ENCODE measurements around the gene ATN1. TPM values are rescaled to one million over a fixed set of nuclear protein-coding genes. Genes with fewer than 3 reads are reported as not detected.

ATN1 gene
- polyA plus RNA-seq, 3 donors: 0.40 to 10.6 TPM; not detected in 1

DNA sequence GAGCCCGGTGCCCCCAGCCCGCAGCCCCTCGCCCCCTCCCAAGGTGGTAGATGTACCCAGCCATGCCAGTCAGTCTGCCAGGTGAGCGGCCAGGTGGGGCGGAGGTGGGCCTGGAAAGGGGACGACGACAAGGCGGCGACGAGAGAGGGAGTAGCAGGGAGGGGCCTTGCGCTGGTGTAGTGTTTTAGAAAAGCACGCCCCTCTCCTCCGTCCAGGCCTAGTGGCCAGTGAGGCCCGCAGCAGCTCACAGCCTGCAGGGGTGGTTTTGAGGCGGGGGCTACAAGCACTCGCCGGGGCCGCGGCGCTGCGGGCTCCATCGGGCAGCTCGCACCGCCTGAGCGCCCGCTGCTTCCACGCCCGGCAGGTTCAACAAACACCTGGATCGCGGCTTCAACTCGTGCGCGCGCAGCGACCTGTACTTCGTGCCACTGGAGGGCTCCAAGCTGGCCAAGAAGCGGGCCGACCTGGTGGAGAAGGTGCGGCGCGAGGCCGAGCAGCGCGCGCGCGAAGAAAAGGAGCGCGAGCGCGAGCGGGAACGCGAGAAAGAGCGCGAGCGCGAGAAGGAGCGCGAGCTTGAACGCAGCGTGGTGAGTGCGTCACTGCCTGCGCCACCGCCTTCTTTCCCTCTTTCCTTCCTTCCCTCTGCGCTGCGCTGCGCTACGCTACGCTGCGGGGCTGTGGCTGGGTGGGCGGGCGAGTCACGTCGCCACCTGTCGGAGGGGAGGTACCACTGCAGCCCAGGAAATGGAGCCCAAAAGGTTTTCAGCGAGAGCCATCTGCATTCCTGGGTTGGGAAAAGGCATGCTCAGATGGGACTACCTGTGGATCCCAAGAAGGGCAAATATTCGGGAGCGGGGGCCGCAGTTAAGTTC is 10.0 kb downstream of the ATN1 start:
- no peaks in the 10 kb centered on the region for H3K27me3 ChIP-seq (ENCODE audit: control insufficient read depth in 2 of 2, insufficient read depth in 2 of 2, low read length in 2 of 2)
- TF ChIP-seq, protein P1, sequence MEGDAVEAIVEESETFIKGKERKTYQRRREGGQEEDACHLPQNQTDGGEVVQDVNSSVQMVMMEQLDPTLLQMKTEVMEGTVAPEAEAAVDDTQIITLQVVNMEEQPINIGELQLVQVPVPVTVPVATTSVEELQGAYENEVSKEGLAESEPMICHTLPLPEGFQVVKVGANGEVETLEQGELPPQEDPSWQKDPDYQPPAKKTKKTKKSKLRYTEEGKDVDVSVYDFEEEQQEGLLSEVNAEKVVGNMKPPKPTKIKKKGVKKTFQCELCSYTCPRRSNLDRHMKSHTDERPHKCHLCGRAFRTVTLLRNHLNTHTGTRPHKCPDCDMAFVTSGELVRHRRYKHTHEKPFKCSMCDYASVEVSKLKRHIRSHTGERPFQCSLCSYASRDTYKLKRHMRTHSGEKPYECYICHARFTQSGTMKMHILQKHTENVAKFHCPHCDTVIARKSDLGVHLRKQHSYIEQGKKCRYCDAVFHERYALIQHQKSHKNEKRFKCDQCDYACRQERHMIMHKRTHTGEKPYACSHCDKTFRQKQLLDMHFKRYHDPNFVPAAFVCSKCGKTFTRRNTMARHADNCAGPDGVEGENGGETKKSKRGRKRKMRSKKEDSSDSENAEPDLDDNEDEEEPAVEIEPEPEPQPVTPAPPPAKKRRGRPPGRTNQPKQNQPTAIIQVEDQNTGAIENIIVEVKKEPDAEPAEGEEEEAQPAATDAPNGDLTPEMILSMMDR (IDR thresholded peaks at IDR 0.05): peak; percentile 94
- H3K4me1 ChIP-seq (ENCODE audit: control insufficient read depth in 1 of 2, insufficient read depth in 2 of 2, low read length in 2 of 2): peaks cover 38 to 43% of the 10 kb centered on the region in 2 donors
- peak overlapping the region; percentile 55 to 90 (median 87) for H3K4me3 ChIP-seq (replicated peaks in 1 of 3; ENCODE audit: low read depth in 2 of 3, low read length in 3 of 3)
- H4K20me1 ChIP-seq (ENCODE audit: insufficient read depth, low read length): no peaks in the 10 kb centered on the region
- H3K9ac ChIP-seq (ENCODE audit: insufficient read depth, low read length, poor library complexity, severe bottlenecking): peak overlapping the region; percentile 80
- H3K9me3 ChIP-seq (replicated peaks in 1 of 2; ENCODE audit: control insufficient read depth in 1 of 2, insufficient read depth in 1 of 2, low read length in 2 of 2): no peaks in the 10 kb centered on the region
- WGBS (ENCODE audit: insufficient coverage): under 1% methylated on average over 68 of the region's 80 CpGs
- DNase-seq: peak; percentile 95 to 96 (median 96)
- Mint-ChIP-seq H3K4me3 (peak overlapping the region; percentile 78 to 79), H3K27ac (peak overlapping the region in 6 of 7 donors; percentile 50 to 84 (median 68)), H3K36me3 (peaks cover 13 to 25% of the 10 kb centered on the region in 2 donors), H3K4me1 (peaks cover 37% of the 10 kb centered on the region), H3K27me3 (ENCODE audit: low read depth in 3 of 3) (no peaks in the 10 kb centered on the region), H3K9me3 (no peaks in the 10 kb centered on the region)
- H3K4me2 ChIP-seq (replicated peaks; ENCODE audit: extremely low read depth, low read length, poor library complexity, severe bottlenecking): peak overlapping the region; percentile 95
- H3K79me2 ChIP-seq (ENCODE audit: insufficient read depth, low read length): peaks cover 11% of the 10 kb centered on the region
- intact Hi-C loops (cut with micrococcal nuclease): loop anchor here (2.0 to 5.0 kb wide), 2 partner anchors 33 to 35 kb away; partner anchors contain the start of genes EMG1 (in 2 of the 2) and PHB2 (in 2 of the 2)
- H3K36me3 ChIP-seq (replicated peaks in 1 of 2; ENCODE audit: control insufficient read depth in 1 of 2, insufficient read depth in 2 of 2, low read length in 2 of 2): no peaks in the 10 kb centered on the region
- peak overlapping the region; percentile 18 to 82 for H3K27ac ChIP-seq (ENCODE audit: low read depth in 1 of 2, low read length in 2 of 2)
- H2AFZ ChIP-seq (ENCODE audit: insufficient read depth, low read depth, low read length, poor library complexity, severe bottlenecking): peak overlapping the region; percentile 96

DNA sequence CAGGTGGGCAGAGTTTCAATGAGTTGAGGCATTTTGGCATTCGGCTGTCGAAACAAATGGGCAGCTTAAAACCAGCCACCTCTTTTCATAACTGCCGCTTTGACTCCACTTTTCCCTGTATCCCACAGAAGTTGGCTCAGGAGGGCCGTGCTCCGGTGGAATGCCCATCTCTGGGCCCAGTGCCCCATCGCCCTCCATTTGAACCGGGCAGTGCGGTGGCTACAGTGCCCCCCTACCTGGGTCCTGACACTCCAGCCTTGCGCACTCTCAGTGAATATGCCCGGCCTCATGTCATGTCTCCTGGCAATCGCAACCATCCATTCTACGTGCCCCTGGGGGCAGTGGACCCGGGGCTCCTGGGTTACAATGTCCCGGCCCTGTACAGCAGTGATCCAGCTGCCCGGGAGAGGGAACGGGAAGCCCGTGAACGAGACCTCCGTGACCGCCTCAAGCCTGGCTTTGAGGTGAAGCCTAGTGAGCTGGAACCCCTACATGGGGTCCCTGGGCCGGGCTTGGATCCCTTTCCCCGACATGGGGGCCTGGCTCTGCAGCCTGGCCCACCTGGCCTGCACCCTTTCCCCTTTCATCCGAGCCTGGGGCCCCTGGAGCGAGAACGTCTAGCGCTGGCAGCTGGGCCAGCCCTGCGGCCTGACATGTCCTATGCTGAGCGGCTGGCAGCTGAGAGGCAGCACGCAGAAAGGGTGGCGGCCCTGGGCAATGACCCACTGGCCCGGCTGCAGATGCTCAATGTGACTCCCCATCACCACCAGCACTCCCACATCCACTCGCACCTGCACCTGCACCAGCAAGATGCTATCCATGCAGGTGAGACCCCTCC is 10.8 kb downstream of the ATN1 start:
- no peaks in the 10 kb centered on the region for H3K36me3 ChIP-seq (replicated peaks in 1 of 2; ENCODE audit: control insufficient read depth in 1 of 2, insufficient read depth in 2 of 2, low read length in 2 of 2)
- Mint-ChIP-seq H3K4me1 (peaks cover 44% of the 10 kb centered on the region), H3K27me3 (ENCODE audit: low read depth in 3 of 3) (no peaks in the 10 kb centered on the region), H3K27ac (peak overlapping the region in 5 of 7 donors; percentile 3 to 74 (median 61)), H3K9me3 (no peaks in the 10 kb centered on the region), H3K4me3 (peak overlapping the region; percentile 78 to 79), H3K36me3 (peaks cover 13 to 25% of the 10 kb centered on the region in 2 donors)
- 91% methylated on average over 32 of the region's 32 CpGs for WGBS (ENCODE audit: insufficient coverage)
- peak overlapping the region; percentile 18 to 82 for H3K27ac ChIP-seq (ENCODE audit: low read depth in 1 of 2, low read length in 2 of 2)
- peaks cover 11% of the 10 kb centered on the region for H3K79me2 ChIP-seq (ENCODE audit: insufficient read depth, low read length)
- peak overlapping the region in 1 of 3 experiments; percentile 90 for H3K4me3 ChIP-seq (replicated peaks in 1 of 3; ENCODE audit: low read depth in 2 of 3, low read length in 3 of 3)
- DNase-seq: no peak
- H3K9me3 ChIP-seq (replicated peaks in 1 of 2; ENCODE audit: control insufficient read depth in 1 of 2, insufficient read depth in 1 of 2, low read length in 2 of 2): no peaks in the 10 kb centered on the region
- peak overlapping the region; percentile 95 for H3K4me2 ChIP-seq (replicated peaks; ENCODE audit: extremely low read depth, low read length, poor library complexity, severe bottlenecking)
- H3K9ac ChIP-seq (ENCODE audit: insufficient read depth, low read length, poor library complexity, severe bottlenecking): no peak overlapping the region
- TF ChIP-seq, protein P1 (IDR thresholded peaks at IDR 0.05): peak; percentile 50
- H2AFZ ChIP-seq (ENCODE audit: insufficient read depth, low read depth, low read length, poor library complexity, severe bottlenecking): peak overlapping the region; percentile 37
- H3K4me1 ChIP-seq (ENCODE audit: control insufficient read depth in 1 of 2, insufficient read depth in 2 of 2, low read length in 2 of 2): peaks cover 44 to 50% of the 10 kb centered on the region in 2 donors
- intact Hi-C loops (cut with micrococcal nuclease): loop anchor here (2.0 to 5.0 kb wide), 2 partner anchors 32 to 34 kb away; partner anchors contain the start of genes EMG1 (in 2 of the 2) and PHB2 (in 2 of the 2)
- no peaks in the 10 kb centered on the region for H3K27me3 ChIP-seq (ENCODE audit: control insufficient read depth in 2 of 2, insufficient read depth in 2 of 2, low read length in 2 of 2)
- no peaks in the 10 kb centered on the region for H4K20me1 ChIP-seq (ENCODE audit: insufficient read depth, low read length)
